ENCODE measurements around the gene ADORA3. TPM values are rescaled to one million over a fixed set of nuclear protein-coding genes. Genes with fewer than 3 reads are reported as not detected.

Gene ADORA3
- total and polyA plus RNA-seq, 10 of the 15 experiments (the other 5 are each of a cell fraction or from before 2014, with no cell fraction given): 0.14 to 0.29 (median 0.18) TPM; not detected in 2

DNA sequence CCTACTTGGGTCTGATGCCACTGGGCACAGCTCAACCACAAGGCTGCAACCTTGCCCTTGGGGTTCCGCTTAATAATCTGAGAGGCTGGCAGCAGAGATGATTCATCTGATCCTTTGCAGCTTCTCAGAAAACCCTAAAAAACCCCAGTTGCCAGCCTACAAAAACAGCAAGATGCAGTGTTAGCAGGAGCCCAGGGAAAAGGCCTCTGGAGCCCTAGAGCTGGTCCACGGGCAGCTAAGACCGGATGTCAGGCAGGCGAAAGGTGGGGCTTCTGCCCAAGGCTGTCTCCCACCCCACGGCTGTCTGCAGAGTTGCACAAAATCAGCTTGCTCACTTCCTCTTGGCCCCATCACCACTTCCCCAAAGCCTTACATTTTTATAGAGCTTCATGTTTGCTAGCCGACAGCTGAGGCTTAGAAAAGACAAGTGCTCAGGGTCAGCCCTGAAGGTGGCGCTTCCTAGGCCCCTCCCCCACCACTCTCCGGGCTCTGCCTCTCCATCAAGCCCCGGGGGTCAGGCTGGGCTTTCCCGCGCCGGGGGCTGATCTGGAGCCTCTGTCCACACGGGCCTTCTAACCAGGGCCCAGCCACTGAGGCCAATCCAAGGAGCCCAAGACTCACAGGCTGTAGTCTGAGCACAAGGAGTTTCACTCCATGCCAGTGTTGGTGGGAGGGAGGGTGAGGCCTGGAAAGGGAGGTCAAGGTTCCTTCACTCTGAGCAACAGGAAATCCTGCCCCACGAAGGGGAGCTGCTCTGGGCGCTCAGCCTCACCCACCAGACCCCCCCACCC, 4.2 kb upstream of the ADORA3 start (continued):
- no peak for TF ChIP-seq E2F4 (IDR thresholded peaks at IDR 0.05; ENCODE audit: low read depth, low read length)
- TF ChIP-seq SKIL (IDR thresholded peaks at IDR 0.05; ENCODE audit: low read depth, poor library complexity, severe bottlenecking): peak; percentile 24
- no peak for TF ChIP-seq RAD21 (IDR thresholded peaks at IDR 0.05; ENCODE audit: insufficient read depth, low read depth, low read length)
- peak; percentile 73 for TF ChIP-seq IRF4 (IDR thresholded peaks at IDR 0.05; ENCODE audit: low read depth, low read length)
- peak in 1 of 2 experiments; percentile 12; a peak in 1 of 4 replicates for TF ChIP-seq BHLHE40 (IDR thresholded peaks at IDR 0.05; ENCODE audit: borderline replicate concordance in 1 of 2, low read depth in 2 of 2, low read length in 1 of 2)
- TF ChIP-seq ESRRA (IDR thresholded peaks at IDR 0.05; ENCODE audit: low read length): 0 out of 2 replicates have a peak, but pooled peaks have one; percentile 50
- 0 out of 2 replicates have a peak, but pooled peaks have one; percentile 39 for TF ChIP-seq TCF3 (IDR thresholded peaks at IDR 0.05; ENCODE audit: borderline replicate concordance, insufficient read depth, low read depth, low read length)
- TF ChIP-seq, protein P1, sequence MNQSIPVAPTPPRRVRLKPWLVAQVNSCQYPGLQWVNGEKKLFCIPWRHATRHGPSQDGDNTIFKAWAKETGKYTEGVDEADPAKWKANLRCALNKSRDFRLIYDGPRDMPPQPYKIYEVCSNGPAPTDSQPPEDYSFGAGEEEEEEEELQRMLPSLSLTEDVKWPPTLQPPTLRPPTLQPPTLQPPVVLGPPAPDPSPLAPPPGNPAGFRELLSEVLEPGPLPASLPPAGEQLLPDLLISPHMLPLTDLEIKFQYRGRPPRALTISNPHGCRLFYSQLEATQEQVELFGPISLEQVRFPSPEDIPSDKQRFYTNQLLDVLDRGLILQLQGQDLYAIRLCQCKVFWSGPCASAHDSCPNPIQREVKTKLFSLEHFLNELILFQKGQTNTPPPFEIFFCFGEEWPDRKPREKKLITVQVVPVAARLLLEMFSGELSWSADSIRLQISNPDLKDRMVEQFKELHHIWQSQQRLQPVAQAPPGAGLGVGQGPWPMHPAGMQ (IDR thresholded peaks at IDR 0.05; ENCODE audit: borderline replicate concordance): no peak
- peak; percentile 55; the same call in 1 of the 2 replicates for TF ChIP-seq MXI1 (IDR thresholded peaks at IDR 0.05; ENCODE audit: low read depth, low read length)
- peak; percentile 49 for TF ChIP-seq MTA2 (IDR thresholded peaks at IDR 0.05; ENCODE audit: low read depth)
- TF ChIP-seq ETV6 (conservative IDR thresholded peaks at IDR 0.05 in 1 of 2, IDR thresholded peaks at IDR 0.05 in 1 of 2; ENCODE audit: borderline replicate concordance in 1 of 2, low read depth in 1 of 2): peak in 1 of 2 experiments; percentile 84; a peak in 2 of 4 replicates
- peak; percentile 48; the same call in 1 of the 2 replicates for TF ChIP-seq CBFB (IDR thresholded peaks at IDR 0.05; ENCODE audit: low read depth)
- TF ChIP-seq TAF1 (IDR thresholded peaks at IDR 0.05; ENCODE audit: borderline replicate concordance, low read depth, low read length): peak; percentile 77; the same call in 1 of the 2 replicates
- TF ChIP-seq, protein P2, sequence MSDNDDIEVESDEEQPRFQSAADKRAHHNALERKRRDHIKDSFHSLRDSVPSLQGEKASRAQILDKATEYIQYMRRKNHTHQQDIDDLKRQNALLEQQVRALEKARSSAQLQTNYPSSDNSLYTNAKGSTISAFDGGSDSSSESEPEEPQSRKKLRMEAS (IDR thresholded peaks at IDR 0.05; ENCODE audit: low read depth, low read length): 0 out of 2 replicates have a peak, but pooled peaks have one; percentile 12
- peak; percentile 56; the same call in 1 of the 3 replicates for TF ChIP-seq POU2F2 (IDR thresholded peaks at IDR 0.05; ENCODE audit: borderline replicate concordance, low read depth, low read length)
- TF ChIP-seq SPI1 (IDR thresholded peaks at IDR 0.05; ENCODE audit: borderline replicate concordance, insufficient read depth, low read depth, low read length): peak; percentile 98
- TF ChIP-seq SIN3A (IDR thresholded peaks at IDR 0.05; ENCODE audit: low read depth, low read length): no peak
- peak; percentile 62 for TF ChIP-seq POLR2A (IDR thresholded peaks at IDR 0.05; ENCODE audit: low read depth, low read length)
- TF ChIP-seq NFIC (IDR thresholded peaks at IDR 0.05; ENCODE audit: low read depth, low read length): peak; percentile 55; the same call in 1 of the 2 replicates
- no peak for TF ChIP-seq CEBPB (IDR thresholded peaks at IDR 0.05; ENCODE audit: borderline replicate concordance in 1 of 2, low read depth in 2 of 2, low read length in 2 of 2)
- peak; percentile 9; the same call in 1 of the 2 replicates for TF ChIP-seq YY1 (IDR thresholded peaks at IDR 0.05; ENCODE audit: low read depth, low read length)
